ENCODE results near the gene AHNAK2.

The AHNAK2 gene

GRCh38 chr14:104976198-104977007 lies 1.8 kb downstream of the AHNAK2 start (continued):
- TF ChIP-seq, protein P1, sequence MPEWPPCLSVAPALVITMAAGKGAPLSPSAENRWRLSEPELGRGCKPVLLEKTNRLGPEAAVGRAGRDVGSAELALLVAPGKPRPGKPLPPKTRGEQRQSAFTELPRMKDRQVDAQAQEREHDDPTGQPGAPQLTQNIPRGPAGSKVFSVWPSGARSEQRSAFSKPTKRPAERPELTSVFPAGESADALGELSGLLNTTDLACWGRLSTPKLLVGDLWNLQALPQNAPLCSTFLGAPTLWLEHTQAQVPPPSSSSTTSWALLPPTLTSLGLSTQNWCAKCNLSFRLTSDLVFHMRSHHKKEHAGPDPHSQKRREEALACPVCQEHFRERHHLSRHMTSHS (tag by site-specific recombination; IDR thresholded peaks at IDR 0.05), result no peak
- peak; percentile 85 for TF ChIP-seq ZNF423 (tag by site-specific recombination; IDR thresholded peaks at IDR 0.05)
- TF ChIP-seq, protein P2, sequence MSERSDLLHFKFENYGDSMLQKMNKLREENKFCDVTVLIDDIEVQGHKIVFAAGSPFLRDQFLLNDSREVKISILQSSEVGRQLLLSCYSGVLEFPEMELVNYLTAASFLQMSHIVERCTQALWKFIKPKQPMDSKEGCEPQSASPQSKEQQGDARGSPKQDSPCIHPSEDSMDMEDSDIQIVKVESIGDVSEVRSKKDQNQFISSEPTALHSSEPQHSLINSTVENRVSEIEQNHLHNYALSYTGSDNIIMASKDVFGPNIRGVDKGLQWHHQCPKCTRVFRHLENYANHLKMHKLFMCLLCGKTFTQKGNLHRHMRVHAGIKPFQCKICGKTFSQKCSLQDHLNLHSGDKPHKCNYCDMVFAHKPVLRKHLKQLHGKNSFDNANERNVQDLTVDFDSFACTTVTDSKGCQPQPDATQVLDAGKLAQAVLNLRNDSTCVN (tag by site-specific recombination; optimal IDR thresholded peaks at IDR 0.05), result peak; percentile 23
- 0 out of 2 replicates have a peak, but pooled peaks have one; percentile 33 for TF ChIP-seq ZBTB17 (tag by site-specific recombination; IDR thresholded peaks at IDR 0.05)
- peak; percentile 98 for TF ChIP-seq GLIS1 (tag by site-specific recombination; IDR thresholded peaks at IDR 0.05)
- peak; percentile 93 for TF ChIP-seq ZNF18 (tag by site-specific recombination; IDR thresholded peaks at IDR 0.05)
- no peak for TF ChIP-seq ZNF580 (tag by site-specific recombination; IDR thresholded peaks at IDR 0.05)
- no peak for TF ChIP-seq ZNF530 (tag by site-specific recombination; IDR thresholded peaks at IDR 0.05; ENCODE audit: low read depth)
- TF ChIP-seq ZBTB20 (tag by site-specific recombination; IDR thresholded peaks at IDR 0.05), result peak; percentile 90
- no peak for TF ChIP-seq HOXD13 (CRISPR knock-in tag; IDR thresholded peaks at IDR 0.05; ENCODE audit: borderline replicate concordance)
- TF ChIP-seq ZSCAN23 (tag by site-specific recombination; IDR thresholded peaks at IDR 0.05), result no peak
- TF ChIP-seq SALL2 (tag by site-specific recombination; IDR thresholded peaks at IDR 0.05; ENCODE audit: borderline replicate concordance), result no peak
- TF ChIP-seq REPIN1 (tag by site-specific recombination; IDR thresholded peaks at IDR 0.05; ENCODE audit: low read depth), result no peak
- TF ChIP-seq, protein P3, sequence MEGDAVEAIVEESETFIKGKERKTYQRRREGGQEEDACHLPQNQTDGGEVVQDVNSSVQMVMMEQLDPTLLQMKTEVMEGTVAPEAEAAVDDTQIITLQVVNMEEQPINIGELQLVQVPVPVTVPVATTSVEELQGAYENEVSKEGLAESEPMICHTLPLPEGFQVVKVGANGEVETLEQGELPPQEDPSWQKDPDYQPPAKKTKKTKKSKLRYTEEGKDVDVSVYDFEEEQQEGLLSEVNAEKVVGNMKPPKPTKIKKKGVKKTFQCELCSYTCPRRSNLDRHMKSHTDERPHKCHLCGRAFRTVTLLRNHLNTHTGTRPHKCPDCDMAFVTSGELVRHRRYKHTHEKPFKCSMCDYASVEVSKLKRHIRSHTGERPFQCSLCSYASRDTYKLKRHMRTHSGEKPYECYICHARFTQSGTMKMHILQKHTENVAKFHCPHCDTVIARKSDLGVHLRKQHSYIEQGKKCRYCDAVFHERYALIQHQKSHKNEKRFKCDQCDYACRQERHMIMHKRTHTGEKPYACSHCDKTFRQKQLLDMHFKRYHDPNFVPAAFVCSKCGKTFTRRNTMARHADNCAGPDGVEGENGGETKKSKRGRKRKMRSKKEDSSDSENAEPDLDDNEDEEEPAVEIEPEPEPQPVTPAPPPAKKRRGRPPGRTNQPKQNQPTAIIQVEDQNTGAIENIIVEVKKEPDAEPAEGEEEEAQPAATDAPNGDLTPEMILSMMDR (tag by site-specific recombination; IDR thresholded peaks at IDR 0.05), result peak; percentile 88
- TF ChIP-seq PATZ1 (tag by site-specific recombination; IDR thresholded peaks at IDR 0.05), result peak; percentile 46
- peak; percentile 52 for TF ChIP-seq KLF1 (tag by site-specific recombination; IDR thresholded peaks at IDR 0.05)
- no peak for TF ChIP-seq TRIM28 (IDR thresholded peaks at IDR 0.05; ENCODE audit: borderline replicate concordance, low read length)
- peak; percentile 70 for TF ChIP-seq ZFHX2 (tag by site-specific recombination; conservative IDR thresholded peaks at IDR 0.05)
- TF ChIP-seq ZNF23 (tag by site-specific recombination; IDR thresholded peaks at IDR 0.05; ENCODE audit: borderline replicate concordance), result no peak
- TF ChIP-seq ZNF2 (tag by site-specific recombination; IDR thresholded peaks at IDR 0.05), result peak; percentile 63; the same call in 1 of the 2 replicates
- no peak for TF ChIP-seq ZNF174 (tag by site-specific recombination; IDR thresholded peaks at IDR 0.05)
- TF ChIP-seq BCL11B (tag by site-specific recombination; IDR thresholded peaks at IDR 0.05; ENCODE audit: low read depth), result peak; percentile 81
- 0 out of 2 replicates have a peak, but pooled peaks have one; percentile 24 for TF ChIP-seq KLF16 (tag by site-specific recombination; IDR thresholded peaks at IDR 0.05)
- no peak for TF ChIP-seq GLI4 (tag by site-specific recombination; IDR thresholded peaks at IDR 0.05)
- no peak for TF ChIP-seq ZNF416 (tag by site-specific recombination; IDR thresholded peaks at IDR 0.05)
- TF ChIP-seq HOXA7 (CRISPR knock-in tag; IDR thresholded peaks at IDR 0.05; ENCODE audit: borderline replicate concordance), result no peak
- TF ChIP-seq ZXDB (tag by site-specific recombination; IDR thresholded peaks at IDR 0.05), result 0 out of 2 replicates have a peak, but pooled peaks have one; percentile 36
- peak; percentile 49; the same call in 1 of the 2 replicates for TF ChIP-seq EGR2 (tag by site-specific recombination; IDR thresholded peaks at IDR 0.05; ENCODE audit: low read depth)
- peak; percentile 97 for TF ChIP-seq ZIC2 (tag by site-specific recombination; IDR thresholded peaks at IDR 0.05)
- TF ChIP-seq ZNF600 (tag by site-specific recombination; IDR thresholded peaks at IDR 0.05), result peak; percentile 68; the same call in 1 of the 2 replicates
- TF ChIP-seq ZNF501 (tag by site-specific recombination; IDR thresholded peaks at IDR 0.05), result 0 out of 2 replicates have a peak, but pooled peaks have one; percentile 53
- no peak for TF ChIP-seq OVOL3 (tag by site-specific recombination; IDR thresholded peaks at IDR 0.05)

Data from HEK293 (cell line).